Measurements from ENCODE around the gene EDRF1.

The EDRF1 gene

DNA sequence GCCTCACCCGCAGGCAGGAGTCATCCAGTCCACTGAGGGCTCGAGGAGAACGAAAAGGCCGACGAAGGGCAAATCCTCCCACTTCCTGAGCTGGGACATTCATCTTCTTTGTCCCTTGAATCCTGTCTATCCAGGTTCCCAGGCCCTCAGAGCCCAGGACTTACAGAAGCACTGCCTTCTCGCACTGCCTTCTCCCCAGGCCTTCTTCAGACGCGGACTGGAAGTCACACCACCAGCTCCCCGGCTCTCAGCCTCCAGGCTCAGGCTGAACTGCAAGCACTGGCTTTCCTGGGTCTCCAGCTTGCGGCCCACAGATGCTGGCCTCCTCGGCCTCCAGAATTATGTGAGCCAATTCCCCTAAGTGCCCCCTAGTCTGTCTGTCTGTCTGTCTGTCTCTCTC lies 62.5 kb downstream of the EDRF1 start:
- Histone ChIP-seq H3K9me3 (ENCODE audit: control insufficient read depth, insufficient read depth, low read length) (no peaks in the 10 kb centered on the region), H3K9ac (ENCODE audit: low read depth, low read length) (no peak overlapping the region), H3K4me1 (ENCODE audit: insufficient read depth, low read length) (no peaks in the 10 kb centered on the region), H3K36me3 (ENCODE audit: insufficient read depth, low read length) (no peaks in the 10 kb centered on the region)

DNA sequence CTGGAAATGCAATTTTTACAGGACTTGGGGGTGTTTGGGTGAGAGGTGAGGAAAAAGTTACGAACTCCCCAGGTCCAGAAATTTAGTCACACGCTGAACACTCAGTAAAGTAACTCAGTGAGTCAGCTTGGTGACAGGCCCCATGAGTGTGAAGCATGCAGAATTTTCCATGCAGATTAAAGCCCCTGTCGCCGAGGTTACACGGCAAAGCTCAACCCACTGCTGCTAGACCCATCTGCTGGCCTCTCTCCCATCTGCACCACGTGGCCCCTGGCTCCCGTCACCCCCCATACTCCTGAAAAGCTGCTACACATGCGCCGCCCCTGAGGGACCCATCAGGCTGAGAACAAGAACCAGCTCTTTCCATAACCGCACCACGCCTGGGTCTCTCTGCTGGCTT lies 63.1 kb downstream of the EDRF1 start:
- no peaks in the 10 kb centered on the region for H3K36me3 ChIP-seq (ENCODE audit: insufficient read depth, low read length)
- no peak overlapping the region for H3K9ac ChIP-seq (ENCODE audit: low read depth, low read length)
- H3K9me3 ChIP-seq (ENCODE audit: control insufficient read depth, insufficient read depth, low read length) = no peaks in the 10 kb centered on the region
- no peaks in the 10 kb centered on the region for H3K4me1 ChIP-seq (ENCODE audit: insufficient read depth, low read length)

DNA sequence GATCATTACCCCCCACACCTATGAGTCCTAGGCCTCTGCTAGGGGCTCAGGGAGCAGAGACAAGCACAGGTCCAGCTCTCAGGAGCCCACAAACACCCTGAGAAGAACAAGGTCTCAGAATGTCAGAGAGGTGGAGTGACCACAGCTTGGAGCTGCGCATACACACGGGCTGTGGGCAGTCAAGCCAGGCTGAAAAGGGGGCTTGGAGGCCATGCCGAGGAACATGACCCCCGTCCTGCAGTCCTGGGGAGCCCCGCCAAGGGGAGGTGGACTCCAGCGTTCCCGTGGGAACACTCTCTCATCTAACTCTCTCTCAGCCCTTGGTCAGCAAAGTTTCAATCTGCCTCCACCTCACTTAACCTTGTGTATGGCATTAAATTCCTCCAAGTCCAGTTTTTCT lies 63.9 kb downstream of the EDRF1 start:
- peaks cover 4% of the 10 kb centered on the region; the same call in 1 of the 2 replicates for H3K36me3 ChIP-seq (ENCODE audit: insufficient read depth, low read length)

DNA sequence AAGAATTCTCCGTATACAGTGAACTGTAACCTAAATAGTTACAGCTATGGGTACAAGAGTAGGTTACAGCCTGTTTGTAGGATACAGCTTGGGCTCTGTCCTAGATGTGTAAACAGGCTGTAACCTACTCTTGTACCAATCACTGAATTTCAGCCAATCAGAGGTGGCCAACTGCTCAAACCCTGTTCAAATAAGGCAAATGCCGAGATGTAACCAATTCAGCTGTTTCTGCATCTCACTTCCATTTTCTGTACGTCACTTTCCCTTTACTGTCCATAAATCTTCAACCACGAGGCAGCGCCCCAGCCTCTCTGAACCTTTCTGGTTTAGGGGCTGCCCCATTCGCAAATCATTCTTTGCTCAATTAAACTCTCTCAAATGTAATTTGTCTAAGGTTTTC lies 64.4 kb downstream of the EDRF1 start:
- no peaks in the 10 kb centered on the region for H3K9me3 ChIP-seq (ENCODE audit: control insufficient read depth, insufficient read depth, low read length)
- H3K36me3 ChIP-seq (ENCODE audit: insufficient read depth, low read length) = peaks cover 7% of the 10 kb centered on the region; the same call in 1 of the 2 replicates
- H3K9ac ChIP-seq (ENCODE audit: low read depth, low read length) = no peak overlapping the region
- no peaks in the 10 kb centered on the region for H3K4me1 ChIP-seq (ENCODE audit: insufficient read depth, low read length)

More for the DNA sequence above, 63.9 kb downstream of the EDRF1 start:
- Histone ChIP-seq H3K4me1 (ENCODE audit: insufficient read depth, low read length) (no peaks in the 10 kb centered on the region), H3K9ac (ENCODE audit: low read depth, low read length) (no peak overlapping the region), H3K9me3 (ENCODE audit: control insufficient read depth, insufficient read depth, low read length) (no peaks in the 10 kb centered on the region)

DNA sequence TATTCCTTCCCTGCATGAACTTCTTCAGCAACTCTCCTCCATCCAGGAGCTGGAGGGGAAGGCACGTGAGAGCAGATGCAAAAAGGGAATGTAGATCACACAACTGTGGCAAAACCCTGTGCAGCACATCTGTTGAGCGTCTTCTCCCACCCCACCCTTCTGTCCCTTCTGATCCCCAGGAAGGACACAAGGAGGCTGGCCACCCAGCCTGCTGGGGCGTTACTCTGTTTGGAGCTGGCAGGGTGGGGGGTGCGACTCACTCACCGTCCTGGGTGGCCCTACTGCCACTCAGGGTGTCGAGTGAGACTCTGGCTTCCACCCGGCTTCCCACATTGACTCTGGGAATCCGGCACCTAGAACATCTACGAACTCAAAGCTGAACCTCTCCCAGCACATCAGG lies 66.3 kb downstream of the EDRF1 start:
- Histone ChIP-seq H3K4me1 (ENCODE audit: insufficient read depth, low read length) (no peaks in the 10 kb centered on the region), H3K9me3 (ENCODE audit: control insufficient read depth, insufficient read depth, low read length) (no peaks in the 10 kb centered on the region), H3K9ac (ENCODE audit: low read depth, low read length) (no peak overlapping the region), H3K36me3 (ENCODE audit: insufficient read depth, low read length) (peaks cover 7% of the 10 kb centered on the region; the same call in 1 of the 2 replicates)

DNA sequence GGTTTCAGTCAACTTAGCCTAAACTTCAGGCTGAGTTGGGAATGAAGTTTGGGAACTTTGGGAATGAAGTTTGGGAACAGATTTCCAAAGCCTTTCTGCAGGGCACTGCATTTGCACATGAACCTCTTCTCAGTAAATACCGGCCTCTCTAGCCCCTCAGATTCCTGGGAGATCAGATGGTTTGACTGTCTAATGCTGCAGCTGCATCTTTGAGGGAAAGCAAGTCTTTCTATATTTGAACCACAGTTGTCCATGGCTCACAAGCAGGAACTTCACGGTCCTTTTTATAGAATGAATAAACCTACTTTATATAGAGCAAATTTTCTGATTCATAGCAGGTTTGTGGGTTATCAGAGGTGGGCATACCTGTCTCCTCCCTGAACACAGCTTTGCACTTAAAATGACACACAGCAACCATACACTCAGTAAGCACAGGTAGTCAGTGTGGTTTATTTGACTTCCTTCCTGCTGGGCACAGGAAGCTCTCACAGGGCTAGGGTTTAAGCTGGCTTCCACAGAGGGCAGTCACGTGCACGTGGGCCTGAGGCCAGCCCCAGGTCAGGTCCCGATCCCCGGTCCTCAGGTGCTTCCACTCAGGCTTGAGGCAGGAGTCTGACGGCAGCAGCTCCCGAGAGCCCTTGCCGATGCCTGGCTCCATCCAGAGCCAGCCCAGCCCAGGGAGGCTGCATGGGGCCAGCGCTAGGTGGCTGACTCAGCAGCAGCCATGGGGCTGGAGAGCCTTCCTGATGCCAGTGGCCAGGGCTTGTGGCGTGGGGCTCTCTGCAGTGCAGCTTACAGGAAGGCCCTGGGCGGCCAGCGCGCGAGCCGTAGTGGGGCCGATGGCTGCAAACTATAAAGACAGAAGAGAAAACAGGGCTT lies 68.9 kb downstream of the EDRF1 start:
- H3K9ac ChIP-seq (ENCODE audit: low read depth, low read length) = no peak overlapping the region
- no peaks in the 10 kb centered on the region for H3K4me1 ChIP-seq (ENCODE audit: insufficient read depth, low read length)

DNA sequence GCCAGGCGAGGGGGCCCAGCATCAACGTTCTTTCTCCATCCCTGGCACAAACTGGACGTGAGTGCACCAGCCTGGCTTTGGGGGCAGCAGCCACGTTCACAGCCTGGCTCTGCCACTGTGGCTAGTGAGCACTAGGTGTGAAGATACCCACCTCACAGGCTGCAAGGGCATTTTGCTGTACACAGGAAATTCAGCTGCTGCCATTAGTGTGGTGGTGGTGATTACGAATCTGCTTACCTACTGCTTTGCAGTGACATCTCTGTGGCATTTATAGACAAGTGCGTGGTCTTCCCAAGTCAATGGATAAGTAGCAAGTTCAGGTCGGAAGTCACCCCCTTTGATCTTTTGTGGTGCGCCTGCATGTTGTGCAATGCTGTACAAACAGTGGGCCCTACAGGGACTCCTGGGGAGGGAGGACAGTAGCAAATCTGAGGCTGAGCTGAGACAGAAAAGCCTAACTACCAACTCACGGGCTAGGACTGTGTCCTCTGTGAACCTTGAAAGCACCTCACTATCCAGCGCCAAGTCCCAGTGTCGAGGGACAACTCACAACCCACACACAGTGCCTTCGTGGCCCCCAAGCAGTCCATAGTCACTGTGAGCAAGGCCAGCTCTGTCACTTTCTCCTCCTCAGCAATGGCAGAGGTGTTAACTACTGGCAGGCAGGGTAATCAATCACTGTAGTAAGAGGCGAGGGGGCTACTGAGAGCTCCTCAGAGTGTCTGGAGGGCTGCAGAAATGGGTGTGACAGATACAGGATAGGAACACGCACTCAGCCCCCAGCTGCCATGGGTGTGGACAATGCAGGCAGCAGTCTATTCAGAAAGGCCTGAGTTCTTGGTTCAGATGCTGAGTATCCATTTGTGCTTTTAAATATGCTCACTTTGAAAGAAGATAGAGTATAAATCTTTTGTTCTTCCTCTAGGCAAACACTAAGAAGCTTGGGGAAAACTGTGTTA lies 73.1 kb downstream of the EDRF1 start:
- Histone ChIP-seq H3K4me1 (ENCODE audit: insufficient read depth, low read length) (no peaks in the 10 kb centered on the region), H3K9ac (ENCODE audit: low read depth, low read length) (no peak overlapping the region), H3K36me3 (ENCODE audit: insufficient read depth, low read length) (peaks cover 7% of the 10 kb centered on the region; the same call in 1 of the 2 replicates), H3K9me3 (ENCODE audit: control insufficient read depth, insufficient read depth, low read length) (no peaks in the 10 kb centered on the region)

More for the DNA sequence above, 68.9 kb downstream of the EDRF1 start:
- Histone ChIP-seq H3K36me3 (ENCODE audit: insufficient read depth, low read length) (peaks cover 7% of the 10 kb centered on the region; the same call in 1 of the 2 replicates), H3K9me3 (ENCODE audit: control insufficient read depth, insufficient read depth, low read length) (no peaks in the 10 kb centered on the region)

DNA sequence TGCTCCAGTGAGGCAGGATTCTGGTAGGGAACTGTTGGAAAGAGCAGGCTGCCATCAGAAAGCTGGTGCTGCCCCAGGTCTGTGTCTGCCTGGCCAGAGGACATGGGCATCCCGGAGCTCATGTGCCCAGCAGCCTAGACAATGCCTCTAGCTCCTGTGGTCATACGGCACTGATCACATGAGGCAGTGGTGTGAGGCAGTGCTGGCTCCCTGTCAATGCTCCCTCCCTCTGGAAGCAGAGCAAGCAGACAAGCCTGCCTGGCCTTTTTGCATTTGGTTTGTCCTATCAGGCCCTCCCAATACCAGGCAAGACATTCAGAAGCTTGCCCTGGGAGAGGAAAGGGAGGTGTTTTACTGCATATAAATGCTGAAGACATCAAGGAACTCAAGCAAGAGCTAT lies 75.6 kb downstream of the EDRF1 start:
- Histone ChIP-seq H3K4me1 (ENCODE audit: insufficient read depth, low read length) (no peaks in the 10 kb centered on the region), H3K9me3 (ENCODE audit: control insufficient read depth, insufficient read depth, low read length) (no peaks in the 10 kb centered on the region), H3K9ac (ENCODE audit: low read depth, low read length) (no peak overlapping the region), H3K36me3 (ENCODE audit: insufficient read depth, low read length) (no peaks in the 10 kb centered on the region; the same call in 1 of the 2 replicates)

DNA sequence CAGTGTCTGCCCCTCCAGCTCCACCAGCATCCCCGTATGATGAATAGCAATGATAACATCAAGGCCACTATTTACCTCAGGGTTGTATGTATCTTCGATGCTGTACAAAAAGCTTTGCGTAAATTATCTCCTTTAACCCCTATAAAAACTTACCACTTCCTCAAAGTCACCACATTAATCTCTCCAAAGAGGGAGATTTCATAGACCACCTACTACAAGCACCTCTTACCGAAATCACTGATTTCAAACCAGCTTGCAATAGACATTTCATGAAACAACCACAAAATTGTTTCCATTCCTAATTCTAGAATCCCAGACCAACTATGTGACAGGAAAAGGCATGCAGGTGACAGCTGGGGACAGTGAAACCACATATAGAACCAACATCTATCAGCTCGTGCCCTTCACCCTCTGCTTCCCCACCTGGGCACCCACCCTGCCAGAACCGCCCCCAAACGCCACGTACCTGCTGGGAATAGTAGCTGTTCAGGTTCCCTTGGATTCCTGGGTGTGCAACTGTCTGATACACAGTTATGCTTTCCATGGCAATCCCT lies 76.2 kb downstream of the EDRF1 start:
- no peaks in the 10 kb centered on the region for H3K4me1 ChIP-seq (ENCODE audit: insufficient read depth, low read length)
- no peaks in the 10 kb centered on the region for H3K9me3 ChIP-seq (ENCODE audit: control insufficient read depth, insufficient read depth, low read length)
- no peak overlapping the region for H3K9ac ChIP-seq (ENCODE audit: low read depth, low read length)
- H3K36me3 ChIP-seq (ENCODE audit: insufficient read depth, low read length) = no peaks in the 10 kb centered on the region; the same call in 1 of the 2 replicates

DNA sequence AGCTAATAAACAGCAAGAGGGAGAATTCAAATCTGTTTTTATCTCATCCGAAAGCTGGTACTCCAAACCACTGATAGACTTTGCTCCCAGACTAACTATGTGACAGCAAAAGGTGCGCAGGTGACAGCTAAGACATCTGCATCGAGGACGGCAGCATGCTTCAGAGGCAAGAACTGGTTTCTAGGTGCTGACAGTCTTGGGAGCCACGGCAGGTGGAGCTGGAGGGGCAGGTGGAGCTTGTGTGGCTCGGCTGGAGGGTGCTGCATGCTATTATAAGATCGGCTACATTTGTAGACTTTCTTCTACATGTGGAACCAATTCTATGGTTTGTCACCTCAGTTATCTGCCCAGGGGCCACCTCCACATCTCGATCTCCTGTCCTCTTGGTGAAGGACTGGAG lies 77.9 kb downstream of the EDRF1 start:
- Histone ChIP-seq H3K36me3 (ENCODE audit: insufficient read depth, low read length) (no peaks in the 10 kb centered on the region; the same call in 1 of the 2 replicates), H3K4me1 (ENCODE audit: insufficient read depth, low read length) (no peaks in the 10 kb centered on the region), H3K9me3 (ENCODE audit: control insufficient read depth, insufficient read depth, low read length) (no peaks in the 10 kb centered on the region), H3K9ac (ENCODE audit: low read depth, low read length) (no peak overlapping the region)

DNA sequence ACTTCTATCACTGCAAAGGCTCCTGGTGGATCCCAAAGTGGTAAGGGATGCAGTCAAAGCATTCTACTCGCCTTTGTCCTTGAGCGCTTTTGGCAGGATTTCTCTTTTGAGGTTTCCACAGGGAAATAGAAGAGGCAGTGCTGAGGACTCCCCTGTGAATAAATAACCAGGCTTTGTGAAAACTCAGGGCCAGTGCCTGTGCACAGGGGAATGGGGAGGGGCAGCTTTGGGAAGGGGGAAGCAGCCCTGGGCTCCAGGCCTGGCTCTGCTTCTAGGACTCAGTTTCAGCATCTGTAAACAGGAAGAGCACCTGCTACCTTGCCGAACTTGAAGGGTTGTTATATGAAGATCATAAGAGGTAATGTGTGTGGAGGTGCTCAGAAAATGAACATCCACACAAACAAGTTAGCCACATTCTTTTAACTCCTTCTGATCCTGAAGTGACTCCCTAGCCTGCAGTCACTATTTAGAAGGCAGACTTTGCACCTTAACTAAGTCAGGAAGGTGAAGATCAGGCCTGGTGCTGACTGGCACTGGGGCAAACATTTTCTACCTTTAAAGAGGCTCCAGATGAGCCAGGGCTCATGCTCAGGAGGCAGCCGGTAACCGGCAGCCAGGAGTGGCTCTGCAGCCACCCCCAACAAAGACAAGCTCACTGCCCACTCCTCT lies 78.6 kb downstream of the EDRF1 start:
- H3K4me1 ChIP-seq (ENCODE audit: insufficient read depth, low read length) = no peaks in the 10 kb centered on the region
- H3K36me3 ChIP-seq (ENCODE audit: insufficient read depth, low read length) = peaks cover 4% of the 10 kb centered on the region; the same call in 1 of the 2 replicates
- H3K9me3 ChIP-seq (ENCODE audit: control insufficient read depth, insufficient read depth, low read length) = no peaks in the 10 kb centered on the region
- H3K9ac ChIP-seq (ENCODE audit: low read depth, low read length) = no peak overlapping the region

DNA sequence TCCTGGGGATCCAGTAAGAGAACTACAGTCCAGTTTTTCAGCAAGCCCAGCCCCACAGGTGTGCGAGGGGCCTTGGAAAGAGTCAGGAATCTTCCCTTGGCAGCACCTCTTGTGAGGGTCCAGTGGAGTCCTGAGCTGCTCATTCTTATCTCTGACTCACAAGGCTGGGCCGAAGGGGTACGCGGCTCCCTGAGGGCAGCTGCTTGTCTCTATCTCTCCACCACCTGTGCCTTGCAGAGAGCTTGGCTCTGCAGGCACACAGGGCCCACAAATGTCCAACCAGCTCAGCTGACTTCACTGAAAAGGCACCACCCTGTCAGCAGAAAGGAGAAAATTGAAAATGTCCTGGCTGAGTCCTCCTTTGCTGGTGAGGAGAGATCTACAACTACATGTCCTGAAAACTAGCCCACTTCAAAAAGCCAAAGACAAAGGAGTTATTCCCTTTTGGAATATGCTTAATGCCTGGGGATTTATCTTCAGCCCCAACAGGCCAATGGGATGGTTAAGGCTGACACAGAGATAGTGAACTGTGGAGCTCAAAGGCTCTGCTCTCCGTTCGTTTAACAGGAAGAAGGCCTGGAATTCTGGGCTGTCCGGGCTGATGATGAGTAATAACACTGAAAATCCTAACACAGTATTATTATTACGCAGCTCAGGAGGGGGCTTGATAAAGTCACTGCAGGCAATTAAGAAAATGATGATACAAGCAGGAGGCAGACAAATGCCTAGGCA lies 80.1 kb downstream of the EDRF1 start:
- Histone ChIP-seq H3K36me3 (ENCODE audit: insufficient read depth, low read length) (peaks cover 4% of the 10 kb centered on the region; the same call in 1 of the 2 replicates), H3K4me1 (ENCODE audit: insufficient read depth, low read length) (no peaks in the 10 kb centered on the region), H3K9me3 (ENCODE audit: control insufficient read depth, insufficient read depth, low read length) (no peaks in the 10 kb centered on the region), H3K9ac (ENCODE audit: low read depth, low read length) (no peak overlapping the region)

DNA sequence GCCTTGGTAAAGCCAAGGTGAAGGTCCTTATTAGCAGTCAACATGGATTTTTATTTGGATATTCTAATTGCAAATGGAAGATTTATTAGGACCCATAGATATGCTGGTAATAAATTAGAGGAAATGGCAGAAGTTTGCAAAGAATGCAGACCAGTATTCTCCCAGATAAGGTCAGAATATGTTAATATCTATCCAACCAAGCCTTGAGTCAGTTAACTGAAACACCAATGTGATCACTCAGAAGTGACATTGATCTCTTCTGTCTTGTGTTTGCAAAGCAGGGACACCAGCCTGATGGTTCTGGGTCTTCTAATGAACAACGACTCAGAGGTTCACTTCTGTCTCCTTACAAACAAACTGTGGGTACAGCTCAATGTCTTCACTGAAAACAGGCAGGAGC lies 82.1 kb downstream of the EDRF1 start:
- Histone ChIP-seq H3K36me3 (ENCODE audit: insufficient read depth, low read length) (peaks cover 6% of the 10 kb centered on the region; the same call in 1 of the 2 replicates), H3K4me1 (ENCODE audit: insufficient read depth, low read length) (no peaks in the 10 kb centered on the region), H3K9me3 (ENCODE audit: control insufficient read depth, insufficient read depth, low read length) (no peaks in the 10 kb centered on the region), H3K9ac (ENCODE audit: low read depth, low read length) (no peak overlapping the region)

All from ES-I3 (cell line).